ENCODE results near the gene YPEL2. TPM values are rescaled to one million over a fixed set of nuclear protein-coding genes. Genes with fewer than 3 reads are reported as not detected.

YPEL2 gene
- total RNA-seq, 1 experiment from 2014 or later, result 4.7 TPM

DNA sequence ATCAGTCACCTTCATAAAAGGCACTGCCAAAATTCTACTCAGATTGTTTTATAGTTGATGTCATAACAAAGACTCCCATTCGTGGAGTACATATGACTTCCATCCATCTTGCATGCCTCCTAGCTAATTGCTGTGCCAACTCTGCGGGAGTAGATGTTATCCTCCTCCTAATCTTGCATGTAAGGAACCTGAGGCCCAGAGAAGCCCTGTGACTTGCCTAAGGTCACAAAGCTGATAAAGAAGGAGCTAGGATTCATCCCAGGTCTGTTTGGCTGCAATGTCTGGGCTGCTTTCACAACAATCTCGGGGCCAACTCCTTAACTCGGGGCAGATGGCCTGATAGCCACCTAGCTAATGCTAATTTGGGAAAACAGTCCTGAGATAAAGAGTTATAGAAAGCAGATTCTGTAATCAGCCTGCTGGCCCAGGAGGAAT, 87.3 kb downstream of the YPEL2 start:
- H3K9me2 ChIP-seq (ENCODE audit: insufficient read depth), result no peaks in the 10 kb centered on the region
- no peaks in the 10 kb centered on the region for H4K20me1 ChIP-seq (ENCODE audit: insufficient read depth)
- no peak overlapping the region for H2AFZ ChIP-seq (ENCODE audit: low read depth, low read length, poor library complexity, severe bottlenecking)
- H3K9me3 ChIP-seq (ENCODE audit: control insufficient read depth in 1 of 2, insufficient read depth in 1 of 2, low read depth in 1 of 2, low read length in 2 of 2), result no peaks in the 10 kb centered on the region
- H3K36me3 ChIP-seq (ENCODE audit: control insufficient read depth in 1 of 2, insufficient read depth in 2 of 2, low read length in 2 of 2), result no peaks in the 10 kb centered on the region
- no peak for ATAC-seq
- no peak overlapping the region for H3K4me3 ChIP-seq (replicated peaks in 1 of 2; ENCODE audit: low read depth in 1 of 2, low read length in 2 of 2)
- ChIA-PET RAD21 (ENCODE audit: low non-redundant PET in 1 of 2, low total read pairs in 2 of 2, uncharacterized antibody in 2 of 2, unreplicated experiment in 2 of 2) (no interaction called here), POLR2A (no interaction called here), CTCF (no interaction called here)
- H3K4me1 ChIP-seq (ENCODE audit: control insufficient read depth in 1 of 2, insufficient read depth in 2 of 2, low read length in 2 of 2), result peaks cover 7 to 12% of the 10 kb centered on the region in 2 experiments; a peak in 3 of 4 replicates
- no peak overlapping the region for H3K4me2 ChIP-seq (ENCODE audit: low read length)
- H3K9ac ChIP-seq (ENCODE audit: low read length), result no peak overlapping the region
- H3K79me2 ChIP-seq (ENCODE audit: insufficient read depth, low read length), result no peaks in the 10 kb centered on the region
- no TSS peak for BruUV-seq (replicated peaks)
- H3K27me3 ChIP-seq (ENCODE audit: insufficient read depth, low read length), result 0 out of 2 replicates have a peak, but pooled peaks cover 4% of the 10 kb centered on the region
- no peak for TF ChIP-seq ZFX (IDR thresholded peaks at IDR 0.05)
- TF ChIP-seq, protein P1, sequence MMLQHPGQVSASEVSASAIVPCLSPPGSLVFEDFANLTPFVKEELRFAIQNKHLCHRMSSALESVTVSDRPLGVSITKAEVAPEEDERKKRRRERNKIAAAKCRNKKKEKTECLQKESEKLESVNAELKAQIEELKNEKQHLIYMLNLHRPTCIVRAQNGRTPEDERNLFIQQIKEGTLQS (IDR thresholded peaks at IDR 0.05), result no peak
- TF ChIP-seq FOSL1 (IDR thresholded peaks at IDR 0.05; ENCODE audit: low read depth), result no peak
- TF ChIP-seq, protein P2, sequence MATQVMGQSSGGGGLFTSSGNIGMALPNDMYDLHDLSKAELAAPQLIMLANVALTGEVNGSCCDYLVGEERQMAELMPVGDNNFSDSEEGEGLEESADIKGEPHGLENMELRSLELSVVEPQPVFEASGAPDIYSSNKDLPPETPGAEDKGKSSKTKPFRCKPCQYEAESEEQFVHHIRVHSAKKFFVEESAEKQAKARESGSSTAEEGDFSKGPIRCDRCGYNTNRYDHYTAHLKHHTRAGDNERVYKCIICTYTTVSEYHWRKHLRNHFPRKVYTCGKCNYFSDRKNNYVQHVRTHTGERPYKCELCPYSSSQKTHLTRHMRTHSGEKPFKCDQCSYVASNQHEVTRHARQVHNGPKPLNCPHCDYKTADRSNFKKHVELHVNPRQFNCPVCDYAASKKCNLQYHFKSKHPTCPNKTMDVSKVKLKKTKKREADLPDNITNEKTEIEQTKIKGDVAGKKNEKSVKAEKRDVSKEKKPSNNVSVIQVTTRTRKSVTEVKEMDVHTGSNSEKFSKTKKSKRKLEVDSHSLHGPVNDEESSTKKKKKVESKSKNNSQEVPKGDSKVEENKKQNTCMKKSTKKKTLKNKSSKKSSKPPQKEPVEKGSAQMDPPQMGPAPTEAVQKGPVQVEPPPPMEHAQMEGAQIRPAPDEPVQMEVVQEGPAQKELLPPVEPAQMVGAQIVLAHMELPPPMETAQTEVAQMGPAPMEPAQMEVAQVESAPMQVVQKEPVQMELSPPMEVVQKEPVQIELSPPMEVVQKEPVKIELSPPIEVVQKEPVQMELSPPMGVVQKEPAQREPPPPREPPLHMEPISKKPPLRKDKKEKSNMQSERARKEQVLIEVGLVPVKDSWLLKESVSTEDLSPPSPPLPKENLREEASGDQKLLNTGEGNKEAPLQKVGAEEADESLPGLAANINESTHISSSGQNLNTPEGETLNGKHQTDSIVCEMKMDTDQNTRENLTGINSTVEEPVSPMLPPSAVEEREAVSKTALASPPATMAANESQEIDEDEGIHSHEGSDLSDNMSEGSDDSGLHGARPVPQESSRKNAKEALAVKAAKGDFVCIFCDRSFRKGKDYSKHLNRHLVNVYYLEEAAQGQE (IDR thresholded peaks at IDR 0.05; ENCODE audit: low read depth), result no peak
- no peak for TF ChIP-seq SRF (IDR thresholded peaks at IDR 0.05; ENCODE audit: low read depth)
- TF ChIP-seq ELF1 (IDR thresholded peaks at IDR 0.05; ENCODE audit: borderline replicate concordance, low read depth), result no peak
- no peak for TF ChIP-seq EZH2phosphoT487 (IDR thresholded peaks at IDR 0.05; ENCODE audit: borderline replicate concordance)
- TF ChIP-seq JUND (IDR thresholded peaks at IDR 0.05), result no peak
- TF ChIP-seq, protein P3, sequence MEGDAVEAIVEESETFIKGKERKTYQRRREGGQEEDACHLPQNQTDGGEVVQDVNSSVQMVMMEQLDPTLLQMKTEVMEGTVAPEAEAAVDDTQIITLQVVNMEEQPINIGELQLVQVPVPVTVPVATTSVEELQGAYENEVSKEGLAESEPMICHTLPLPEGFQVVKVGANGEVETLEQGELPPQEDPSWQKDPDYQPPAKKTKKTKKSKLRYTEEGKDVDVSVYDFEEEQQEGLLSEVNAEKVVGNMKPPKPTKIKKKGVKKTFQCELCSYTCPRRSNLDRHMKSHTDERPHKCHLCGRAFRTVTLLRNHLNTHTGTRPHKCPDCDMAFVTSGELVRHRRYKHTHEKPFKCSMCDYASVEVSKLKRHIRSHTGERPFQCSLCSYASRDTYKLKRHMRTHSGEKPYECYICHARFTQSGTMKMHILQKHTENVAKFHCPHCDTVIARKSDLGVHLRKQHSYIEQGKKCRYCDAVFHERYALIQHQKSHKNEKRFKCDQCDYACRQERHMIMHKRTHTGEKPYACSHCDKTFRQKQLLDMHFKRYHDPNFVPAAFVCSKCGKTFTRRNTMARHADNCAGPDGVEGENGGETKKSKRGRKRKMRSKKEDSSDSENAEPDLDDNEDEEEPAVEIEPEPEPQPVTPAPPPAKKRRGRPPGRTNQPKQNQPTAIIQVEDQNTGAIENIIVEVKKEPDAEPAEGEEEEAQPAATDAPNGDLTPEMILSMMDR (IDR thresholded peaks at IDR 0.05 in 2 of 3, conservative IDR thresholded peaks at IDR 0.05 in 1 of 3; ENCODE audit: borderline replicate concordance in 1 of 3, insufficient read depth in 1 of 3, low read depth in 2 of 3, low read length in 2 of 3), result no peak
- no peak for TF ChIP-seq SIN3A (IDR thresholded peaks at IDR 0.05; ENCODE audit: low read depth)
- no peak for TF ChIP-seq CBX3 (IDR thresholded peaks at IDR 0.05; ENCODE audit: low read depth)
- no peak for TF ChIP-seq POLR2A (IDR thresholded peaks at IDR 0.05; ENCODE audit: borderline replicate concordance, extremely low read depth, insufficient read depth, insufficient read length)
- no peak for TF ChIP-seq EGR1 (IDR thresholded peaks at IDR 0.05; ENCODE audit: low read depth)
- TF ChIP-seq TCF7L2 (IDR thresholded peaks at IDR 0.05; ENCODE audit: borderline replicate concordance, extremely low read depth, insufficient read depth, insufficient read length), result no peak
- intact Hi-C loops (cut with micrococcal nuclease), result no loop called here
- H3K27ac ChIP-seq (ENCODE audit: low read depth, low read length), result no peak overlapping the region
- no peak for DNase-seq (ENCODE audit: low read depth, low spot score)

All from HCT116 (cell line).